HG02852 (cell line): Measurements from ENCODE around the gene CECR2.

Source experiments
- ATAC-seq: cut with Tn5 transposase; IDR thresholded peaks from one replicate; pipeline ENCODE4 v1.9.1; 2021; ENCODE audit warnings: mild to moderate bottlenecking, moderate library complexity; ENCODE audit not compliant: unreplicated experiment

CECR2 gene

GRCh38 chr22:17366830-17367229 is 2.4 kb upstream of the CECR2 start:
- ATAC-seq = no peak

- ATAC-seq = no peak
Observed at GRCh38 chr22:17368144-17368543, 1.1 kb upstream of the CECR2 start.

- no peak for ATAC-seq
Observed at GRCh38 chr22:17368554-17369438, 464 bp upstream of the CECR2 start.

GRCh38 chr22:17370026-17370765 is 936 bp downstream of the CECR2 start:
- no peak for ATAC-seq

GRCh38 chr22:17370766-17371432 is 1.6 kb downstream of the CECR2 start:
- no peak for ATAC-seq

- ATAC-seq = no peak
Observed at GRCh38 chr22:17371448-17371847, 2.2 kb downstream of the CECR2 start.

GRCh38 chr22:17373855-17374254 is 4.6 kb downstream of the CECR2 start:
- no peak for ATAC-seq

- no peak for ATAC-seq
Observed at GRCh38 chr22:17375914-17376614, 6.8 kb downstream of the CECR2 start.

GRCh38 chr22:17376950-17377349 is 7.7 kb downstream of the CECR2 start:
- ATAC-seq = no peak

- ATAC-seq = no peak
Observed at GRCh38 chr22:17379944-17380343, 10.7 kb downstream of the CECR2 start.

GRCh38 chr22:17380359-17381087 is 11.3 kb downstream of the CECR2 start:
- ATAC-seq = no peak

- no peak for ATAC-seq
Observed at GRCh38 chr22:17381192-17381913, 12.1 kb downstream of the CECR2 start.

- ATAC-seq = no peak
Observed at GRCh38 chr22:17384612-17385330, 15.5 kb downstream of the CECR2 start.

- ATAC-seq = no peak
Observed at GRCh38 chr22:17387356-17387755, 18.1 kb downstream of the CECR2 start.

GRCh38 chr22:17388235-17388634 is 19.0 kb downstream of the CECR2 start:
- ATAC-seq = no peak

GRCh38 chr22:17390087-17390486 is 20.8 kb downstream of the CECR2 start:
- ATAC-seq = no peak

- no peak for ATAC-seq
Observed at GRCh38 chr22:17396516-17396915, 27.3 kb downstream of the CECR2 start.

GRCh38 chr22:17397756-17398547 is 28.7 kb downstream of the CECR2 start:
- no peak for ATAC-seq
